NB4 (cell line): ENCODE results near the gene DLG1.

ENCODE experiments used
- DNase-seq: peaks from one replicate; pipeline ENCODE4 v3.0.0; 2010; ENCODE audit warnings: low read depth
- H3K4me3 ChIP-seq: one replicate; pipeline ENCODE4 v1.5.1; 2011; ENCODE audit warnings: mild to moderate bottlenecking, low read depth, low read length, moderate library complexity
- CTCF ChIP-seq: IDR thresholded peaks from one replicate; pipeline ENCODE4 v1.5.1; 2012; ENCODE audit warnings: low read depth, low read length
- MAX ChIP-seq: IDR thresholded peaks from 2 replicates; pipeline ENCODE4 v1.6.1; 2011; ENCODE audit warnings: low read depth, low read length
- MYC ChIP-seq: IDR thresholded peaks from 2 replicates; pipeline ENCODE4 v1.6.1; 2011; ENCODE audit warnings: low read depth, low read length
- POLR2A ChIP-seq: IDR thresholded peaks from 2 replicates; pipeline ENCODE4 v1.6.1; 2011; ENCODE audit warnings: mild to moderate bottlenecking; ENCODE audit not compliant: insufficient read length; ENCODE audit errors: extremely low read depth

DLG1 gene

GRCh38 chr3:197155046-197155445 lies 143.4 kb downstream of the DLG1 start:
- DNase-seq: no peak
- no peak overlapping the region for H3K4me3 ChIP-seq
- TF ChIP-seq POLR2A (no peak), MAX (no peak), CTCF (no peak), MYC (no peak)

GRCh38 chr3:197151580-197151979 lies 146.8 kb downstream of the DLG1 start:
- DNase-seq: peak; percentile 69
- TF ChIP-seq MYC (no peak), POLR2A (no peak), MAX (no peak)
- no peak overlapping the region for H3K4me3 ChIP-seq

- no peak overlapping the region for H3K4me3 ChIP-seq
- peak; percentile 78 for DNase-seq
Observed at GRCh38 chr3:197149528-197149927, 148.9 kb downstream of the DLG1 start.

GRCh38 chr3:197144188-197144587 lies 154.2 kb downstream of the DLG1 start:
- DNase-seq: no peak
- TF ChIP-seq POLR2A (no peak), MYC (no peak), MAX (no peak), CTCF (no peak)
- no peak overlapping the region for H3K4me3 ChIP-seq

More at GRCh38 chr3:197149528-197149927, 148.9 kb downstream of the DLG1 start:
- TF ChIP-seq MAX (peak; percentile 15; the same call in 1 of the 2 replicates), CTCF (no peak)

- no peak for DNase-seq
- H3K4me3 ChIP-seq: no peak overlapping the region
- TF ChIP-seq MAX: no peak
- no peak for TF ChIP-seq MYC
- no peak for TF ChIP-seq POLR2A
- no peak for TF ChIP-seq CTCF
Observed at GRCh38 chr3:197139586-197139985, 158.8 kb downstream of the DLG1 start.

- H3K4me3 ChIP-seq: no peak overlapping the region
- DNase-seq: no peak
- TF ChIP-seq MAX: no peak
- no peak for TF ChIP-seq MYC
- no peak for TF ChIP-seq CTCF
- TF ChIP-seq POLR2A: no peak
Observed at GRCh38 chr3:197137751-197138150, 160.7 kb downstream of the DLG1 start.
